NCI-H82 treated with DMSO at 0.1 percent for 48 hours (cell line): ENCODE results near the gene TNFSF10.
"Not testable (repeated sequence)": the region's sequence is repeated elsewhere in the genome, so short reads cannot be mapped to it uniquely, and the experiment has no call there.

Source experiments
- DNase-seq: peaks from one replicate; lab custom pipeline; 2025; ENCODE audit not compliant: unreplicated experiment; lab: John Stamatoyannopoulos, UW

Gene TNFSF10

GRCh38 chr3:172544404-172544803, 21.2 kb upstream of the TNFSF10 start:
- no peak for DNase-seq

DNA sequence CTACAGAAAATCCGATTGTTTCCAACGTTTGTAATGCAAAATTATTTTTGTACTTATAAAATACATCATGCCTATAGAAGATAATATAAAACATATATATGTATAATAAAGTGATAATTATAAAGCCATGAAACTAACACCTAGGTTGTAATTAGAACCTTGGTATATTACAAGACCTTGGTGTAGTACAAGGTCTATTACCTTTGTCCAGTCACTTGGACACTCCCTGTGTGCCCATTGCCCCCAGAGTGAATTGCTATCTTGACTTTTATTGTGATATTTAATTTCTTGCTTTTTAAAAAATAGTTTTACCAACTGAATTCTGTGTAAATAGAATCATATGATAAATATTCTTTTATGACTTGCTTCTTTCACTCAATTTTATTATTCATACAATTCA, 20.7 kb upstream of the TNFSF10 start:
- no peak for DNase-seq

GRCh38 chr3:172543419-172543818, 20.2 kb upstream of the TNFSF10 start:
- DNase-seq, result no peak

- DNase-seq, result no peak
Measured at GRCh38 chr3:172542999-172543398, 19.8 kb upstream of the TNFSF10 start.

DNA sequence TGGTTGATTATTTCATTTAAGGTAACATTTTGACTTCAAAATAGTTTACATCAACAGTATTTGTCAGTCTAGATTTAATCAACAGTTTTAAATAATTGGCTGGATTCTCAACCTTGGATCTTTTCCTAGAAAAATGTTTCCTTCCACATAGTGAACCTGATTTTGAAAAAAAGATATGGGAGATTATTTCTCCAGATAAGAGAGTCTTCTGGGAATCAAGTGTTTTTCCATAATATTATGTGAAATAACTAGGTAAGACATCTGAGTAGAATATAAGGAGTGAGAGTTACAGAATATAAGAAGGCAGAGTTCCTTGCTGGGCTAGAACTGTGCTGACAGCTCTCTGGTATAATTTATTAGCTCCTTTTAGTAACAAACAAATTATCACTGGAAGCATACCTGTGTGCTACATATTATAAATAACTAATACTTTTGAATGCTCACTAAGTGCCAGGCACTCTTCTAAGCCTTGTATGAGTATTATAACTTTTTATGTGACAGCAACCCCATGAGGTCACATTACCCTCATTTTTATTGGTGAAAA, 18.8 kb upstream of the TNFSF10 start:
- DNase-seq, result no peak

- DNase-seq, result no peak
Measured at GRCh38 chr3:172540049-172540448, 16.8 kb upstream of the TNFSF10 start.

DNA sequence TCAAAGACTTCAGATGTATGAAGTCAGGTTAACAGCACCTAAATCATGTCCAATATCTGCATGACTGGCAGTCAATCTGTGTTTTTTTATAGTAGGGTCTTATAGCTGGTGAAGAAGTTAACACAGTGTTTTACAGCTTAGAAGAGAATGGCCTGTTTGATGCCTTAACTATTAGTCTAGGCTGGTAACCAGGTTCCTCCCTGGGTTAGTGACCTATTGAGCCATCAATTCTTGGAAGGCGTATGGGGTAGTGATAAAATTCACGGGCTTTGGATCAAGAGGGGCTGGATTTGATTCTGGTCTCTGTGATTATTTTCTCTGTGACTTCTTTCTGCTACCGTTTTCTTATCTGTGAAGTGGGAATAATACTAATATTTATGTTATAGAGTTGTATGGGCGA, 16.0 kb upstream of the TNFSF10 start:
- no peak for DNase-seq

DNA sequence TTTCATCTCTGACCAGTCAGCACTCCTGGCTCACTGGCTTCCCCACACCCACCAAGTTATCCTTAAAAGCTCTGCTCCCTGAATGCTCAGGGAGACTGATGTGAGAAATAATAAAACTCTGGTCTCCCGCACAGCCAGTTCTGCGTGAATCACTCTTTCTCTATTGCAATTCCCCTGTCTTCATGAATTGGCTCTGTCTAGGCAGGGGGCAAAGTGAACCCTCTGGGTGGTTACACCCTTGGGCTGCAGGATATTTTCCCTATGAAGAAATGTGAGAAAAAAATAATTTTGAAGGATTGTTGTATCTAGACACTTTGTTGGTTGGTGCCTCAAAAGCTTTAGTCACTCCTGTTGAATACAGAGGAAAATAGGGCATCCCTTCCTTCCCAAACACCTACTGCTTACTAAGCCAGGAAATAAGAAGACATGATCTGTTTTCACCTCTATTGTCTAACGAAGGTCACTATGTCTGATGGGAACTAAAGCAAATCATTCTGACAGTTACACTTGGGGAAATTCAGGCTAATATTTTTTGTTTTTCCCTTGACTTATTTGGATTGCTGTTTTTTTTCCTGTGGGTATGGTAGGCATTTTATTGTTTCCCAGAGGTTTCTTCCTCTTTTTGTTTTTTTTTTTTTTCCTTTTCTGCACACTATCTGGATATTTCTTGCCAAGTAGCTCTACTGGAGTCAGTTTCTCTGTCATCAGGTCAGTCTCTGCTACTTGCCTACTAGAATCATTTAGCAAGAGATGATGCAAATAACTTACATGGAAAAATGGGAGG, 15.3 kb upstream of the TNFSF10 start:
- DNase-seq, result no peak

DNA sequence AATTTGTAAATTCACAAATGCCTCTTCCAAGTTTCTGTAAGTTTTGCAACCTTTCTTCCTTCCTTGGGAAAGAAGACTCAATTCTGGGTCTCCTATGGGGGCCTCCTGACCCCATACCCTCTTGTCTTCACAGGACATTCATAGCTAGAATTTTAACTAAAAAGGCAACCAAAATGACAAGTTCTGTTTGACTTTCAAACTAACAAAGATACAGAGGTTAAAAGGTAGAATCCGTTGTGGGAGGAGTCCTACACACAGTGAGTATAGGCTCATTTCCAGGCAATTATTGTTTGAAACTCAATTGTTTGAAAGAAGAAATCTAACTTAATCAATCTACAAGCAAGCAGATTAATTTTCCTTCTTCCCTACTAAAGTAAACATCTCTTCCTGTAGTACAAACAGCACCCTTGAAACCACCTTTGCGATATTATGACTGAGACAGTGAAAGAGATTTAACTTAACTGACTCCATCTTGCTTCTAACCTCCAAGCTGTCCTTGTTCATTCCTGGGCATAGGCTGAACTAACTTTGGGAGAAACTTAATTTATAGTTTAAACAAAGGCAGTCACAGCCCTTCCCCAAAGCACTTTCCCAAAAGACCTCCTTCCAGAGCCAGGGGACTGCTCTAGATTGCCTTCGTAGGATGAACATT, 14.4 kb upstream of the TNFSF10 start:
- DNase-seq, result no peak

- no peak for DNase-seq
Measured at GRCh38 chr3:172536993-172537419, 13.8 kb upstream of the TNFSF10 start.

DNA sequence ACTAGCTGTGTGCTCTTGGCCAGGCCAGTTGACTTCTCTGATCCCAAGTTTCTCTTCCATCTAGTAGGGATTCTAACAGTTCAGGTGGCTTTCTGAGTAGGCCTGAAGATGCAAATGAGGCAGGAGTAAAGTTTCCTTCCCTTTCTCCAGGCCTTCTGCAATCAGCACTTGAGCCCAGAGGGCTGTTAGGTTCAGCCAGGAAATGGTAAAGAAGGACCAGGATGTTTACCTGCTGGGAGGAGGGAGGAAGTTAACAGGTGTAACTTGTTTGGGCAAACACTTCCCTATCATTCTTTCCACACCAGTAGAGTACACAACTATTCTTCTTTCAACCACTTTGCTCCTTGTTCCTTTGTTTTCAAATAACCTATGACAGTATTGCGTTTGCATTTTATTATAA, 13.3 kb upstream of the TNFSF10 start:
- DNase-seq, result no peak

- no peak for DNase-seq
Measured at GRCh38 chr3:172530566-172530965, 7.3 kb upstream of the TNFSF10 start.

- no peak for DNase-seq
Measured at GRCh38 chr3:172530101-172530561, 6.9 kb upstream of the TNFSF10 start.

DNA sequence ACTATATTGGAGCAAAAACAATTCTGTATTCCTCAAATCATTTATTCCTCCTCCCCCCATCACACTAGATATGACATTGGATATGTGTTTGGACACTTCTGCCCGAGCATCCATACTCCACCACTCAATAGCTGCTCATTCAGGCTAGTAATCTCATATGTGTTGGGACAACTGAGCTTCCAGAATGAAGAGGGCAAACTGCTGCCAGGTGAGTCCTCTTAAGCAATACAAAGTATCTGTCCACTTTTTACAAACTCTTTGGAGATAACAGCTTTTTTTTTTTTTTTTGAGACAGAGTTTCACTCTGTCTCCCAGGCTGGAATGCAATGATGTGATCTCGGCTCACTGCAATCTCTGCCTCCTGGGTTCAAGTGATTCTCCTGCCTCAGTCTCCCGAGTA, 5.4 kb upstream of the TNFSF10 start:
- no peak for DNase-seq

- no peak for DNase-seq
Measured at GRCh38 chr3:172527306-172527705, 4.1 kb upstream of the TNFSF10 start.

DNA sequence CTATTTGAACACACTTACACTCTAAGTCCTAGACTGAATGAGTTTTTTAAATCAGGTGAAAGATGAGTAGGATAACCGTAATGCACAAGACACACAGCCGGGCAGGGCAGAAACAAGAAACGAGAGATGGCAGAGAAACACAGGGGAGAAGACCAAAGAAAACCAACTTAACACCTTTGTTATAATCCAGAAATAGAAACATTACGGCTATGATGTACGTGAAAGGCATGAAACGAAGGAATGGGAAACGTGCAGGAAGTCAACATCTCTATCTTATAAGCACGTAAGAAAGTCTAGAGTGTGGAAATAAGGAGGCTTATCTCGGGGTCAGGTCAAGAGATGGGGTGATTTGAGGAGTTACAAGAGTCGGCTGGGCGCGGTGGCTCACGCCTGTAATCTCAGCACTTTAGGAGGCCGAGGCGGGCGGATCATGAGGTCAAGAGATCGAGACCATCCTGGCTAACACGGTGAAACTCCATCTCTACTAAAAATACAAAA, 1.9 kb upstream of the TNFSF10 start:
- no peak for DNase-seq

GRCh38 chr3:172524611-172525010, 1.4 kb upstream of the TNFSF10 start:
- no peak for DNase-seq

- not testable (repeated sequence) for DNase-seq
Measured at GRCh38 chr3:172521837-172522726, 1.1 kb downstream of the TNFSF10 start.

DNA sequence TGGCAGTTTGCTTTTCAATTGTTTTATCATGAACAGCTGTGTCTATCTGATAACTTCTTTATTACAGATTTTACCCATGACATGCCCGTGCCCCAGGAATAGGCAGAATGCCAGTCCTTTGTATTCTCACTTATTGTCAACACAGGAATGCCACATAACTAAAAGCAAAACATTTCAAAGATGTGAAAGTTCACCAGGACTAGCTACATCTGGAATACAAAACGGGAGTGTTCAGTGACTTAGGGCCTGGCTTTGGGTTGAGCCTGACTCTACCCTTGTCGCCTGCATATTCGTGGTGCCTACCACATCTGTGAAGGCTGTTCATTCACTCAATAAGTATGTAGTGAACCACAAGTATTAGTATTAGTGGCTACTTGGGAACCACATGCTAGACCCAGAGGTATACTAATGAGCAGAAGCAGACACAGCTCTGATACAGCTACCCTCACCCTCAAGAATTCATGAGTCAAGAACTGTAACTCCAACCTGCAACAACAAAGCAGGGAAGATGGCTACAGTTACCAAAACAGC, 2.9 kb downstream of the TNFSF10 start:
- no peak for DNase-seq

DNA sequence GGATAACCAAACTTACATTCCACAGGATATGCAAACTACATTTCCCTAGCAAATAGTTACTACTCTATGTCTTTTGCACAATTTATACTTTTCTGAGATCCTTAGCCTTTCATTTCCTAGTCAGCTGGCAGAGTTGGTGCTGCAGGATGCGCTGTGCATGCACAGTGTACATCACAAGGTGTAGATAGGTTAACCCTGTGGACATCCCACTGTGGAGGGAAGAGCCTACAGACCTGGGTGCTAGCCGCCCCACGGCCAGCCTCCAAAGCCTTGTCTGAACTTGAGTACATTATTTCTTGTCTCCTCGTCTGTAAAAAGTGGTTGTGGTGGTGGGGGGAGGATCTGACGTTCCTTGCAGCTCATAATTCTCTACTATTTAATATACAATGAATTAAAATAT, 3.5 kb downstream of the TNFSF10 start:
- DNase-seq, result no peak
